ENCODE measurements around the gene P4HA1.

DNA sequence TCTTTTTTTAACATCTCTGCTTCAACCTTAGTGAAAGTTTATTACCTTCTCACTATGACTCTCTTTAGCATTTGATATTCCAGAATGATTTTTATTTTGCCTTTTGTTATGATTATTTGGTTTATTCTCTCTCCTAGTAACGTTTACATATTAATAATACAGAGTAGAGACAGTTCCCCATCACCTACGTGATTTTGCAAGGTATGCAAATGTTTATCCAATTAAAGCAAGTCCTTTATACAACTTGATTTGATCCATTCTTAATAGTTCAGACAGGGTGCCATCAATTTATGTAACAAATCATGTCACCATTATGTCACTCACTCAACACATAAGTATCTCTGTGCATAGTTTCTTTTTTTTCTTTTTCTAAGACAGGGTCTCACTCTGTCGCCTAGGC is 44.9 kb upstream of the P4HA1 start:
- TF ChIP-seq EZH2 (IDR thresholded peaks at IDR 0.05; ENCODE audit: low read length, unreplicated experiment) = no peak
- TF ChIP-seq EZH2phosphoT487 (IDR thresholded peaks at IDR 0.05; ENCODE audit: borderline replicate concordance, low read length) = no peak

Data from PC-3 (cell line).